Parietal lobe (tissue), 2 donors: Measurements from ENCODE around the gene GOLGA8Q. TPM values are rescaled to one million over a fixed set of nuclear protein-coding genes. Genes with fewer than 3 reads are reported as not detected.

Experiments used
- small RNA-seq: library from RNA; depleted of rRNA; stranded (forward); fragments of <200 nt; gene quantifications from one replicate; pipeline ENCODE3, GENCODE V24; 2014; ENCODE audit warnings: low replicate concordance
- total RNA-seq: library from RNA; depleted of rRNA; stranded (reverse); fragments of >200 nt; gene quantifications from one replicate; pipeline ENCODE4 v1.2.3, GENCODE V29; 2014

Gene GOLGA8Q
- 1.9 TPM for total RNA-seq

GRCh38 chr15:30551750-30552149 is at the start of gene GOLGA8Q:
Gene GOLGA8Q (plus strand): TSS chr15:30552050. CDS start chr15:30552078, 28 bp downstream.

GRCh38 chr15:30603796-30604195 is 51.9 kb downstream of the GOLGA8Q start, which contains the start of gene GOLGA8H:
Gene GOLGA8H (plus strand): TSS chr15:30604028. CDS start chr15:30604126, 98 bp downstream.

Small RNA genes lying within 50 kb of the gene (small RNA-seq; reads per million reads assigned to genes)
- not detected for gene RF00096
- not detected for gene RN7SL796P

Other genes with a start within 250 kb of the GOLGA8Q start
- 7.8 TPM for gene CHRFAM7A, start 158.5 kb upstream of the GOLGA8Q start, total RNA-seq
- gene GOLGA8R, start 137.8 kb upstream of the GOLGA8Q start, total RNA-seq, result 1.6 TPM
- 1.3 TPM for gene GOLGA8H, start 52.0 kb downstream of the GOLGA8Q start, total RNA-seq